Measurements from ENCODE around the gene CETP.

CETP gene

DNA sequence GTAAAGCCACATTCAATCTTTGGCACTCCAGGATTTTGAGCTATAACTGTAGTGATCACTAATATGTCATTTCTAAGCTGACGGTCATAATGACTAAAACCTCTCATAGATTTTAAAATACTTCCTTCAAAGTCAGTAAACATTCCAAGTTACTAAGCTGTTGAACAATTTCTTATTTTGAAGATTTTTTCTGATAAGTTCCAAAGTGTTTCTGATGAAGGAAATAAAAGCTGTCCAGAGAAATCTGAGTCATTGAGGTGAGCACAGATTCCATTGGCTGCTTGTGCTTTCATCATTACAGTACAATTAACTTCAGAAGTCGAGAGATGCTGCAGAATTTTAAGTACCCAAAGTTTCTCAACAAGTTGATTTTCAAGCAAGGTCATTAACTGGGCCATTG lies 51.5 kb downstream of the CETP start:
- H3K36me3 Mint-ChIP-seq = peaks cover 38% of the 10 kb centered on the region
- ATAC-seq (ENCODE audit: low read depth) (no peak), DNase-seq (ENCODE audit: low spot score in 2 of 2) (no peak)
- no peaks in the 10 kb centered on the region for H3K27me3 Mint-ChIP-seq
- no peak overlapping the region for H3K4me3 Mint-ChIP-seq
- peaks cover 44% of the 10 kb centered on the region for H3K4me1 Mint-ChIP-seq
- H3K9me3 Mint-ChIP-seq = no peaks in the 10 kb centered on the region
- H3K27ac Mint-ChIP-seq = peak overlapping the region; percentile 91

DNA sequence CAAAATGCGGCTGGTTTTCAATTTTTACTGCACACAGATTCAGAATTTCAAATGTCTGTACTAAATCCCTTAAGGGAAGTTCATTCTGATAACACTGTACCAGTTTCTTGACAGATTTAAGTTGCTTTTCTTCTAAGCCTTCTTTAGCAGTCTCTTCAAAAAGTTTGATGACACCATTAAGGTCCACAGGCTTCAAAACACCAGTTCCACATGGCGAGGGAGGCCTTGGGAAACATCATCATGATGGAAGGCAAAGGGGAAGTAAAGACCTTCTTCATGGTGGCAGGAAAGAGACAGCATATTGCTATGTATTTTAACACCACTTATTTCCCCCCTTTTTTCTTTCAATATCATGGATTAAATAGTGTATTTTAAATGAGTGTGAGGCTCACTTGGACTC lies 52.2 kb downstream of the CETP start:
- Mint-ChIP-seq H3K27me3 (no peaks in the 10 kb centered on the region), H3K9me3 (no peaks in the 10 kb centered on the region), H3K36me3 (peaks cover 43% of the 10 kb centered on the region), H3K4me3 (peak overlapping the region; percentile 34), H3K4me1 (peaks cover 46% of the 10 kb centered on the region), H3K27ac (peak overlapping the region; percentile 91)
- DNase-seq (ENCODE audit: low spot score in 2 of 2) (no peak), ATAC-seq (ENCODE audit: low read depth) (no peak)

DNA sequence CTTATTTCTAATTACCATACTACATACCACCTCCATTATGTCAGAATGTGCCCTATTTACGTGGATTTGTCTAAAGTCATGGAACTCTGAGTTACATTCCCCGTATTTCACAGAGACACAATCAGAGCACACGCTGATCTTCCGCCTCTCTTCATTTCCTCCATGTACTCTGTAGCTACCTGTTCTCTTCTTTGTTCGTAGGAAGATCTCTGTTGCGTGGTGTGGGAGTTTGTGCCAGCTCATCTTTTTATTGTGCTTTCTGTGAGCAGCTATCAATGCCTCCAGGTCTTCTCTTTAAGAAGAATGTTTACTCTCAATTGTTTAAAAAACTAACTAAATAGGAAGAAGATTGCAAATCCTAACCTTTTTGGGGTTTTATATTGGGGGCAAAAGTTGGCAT lies 54.6 kb downstream of the CETP start:
- peaks cover 60% of the 10 kb centered on the region for H3K36me3 Mint-ChIP-seq
- no peak overlapping the region for H3K4me3 Mint-ChIP-seq
- H3K4me1 Mint-ChIP-seq = peaks cover 39% of the 10 kb centered on the region
- H3K27ac Mint-ChIP-seq = peak overlapping the region; percentile 82
- no peak for DNase-seq (ENCODE audit: low spot score in 2 of 2)
- ATAC-seq (ENCODE audit: low read depth) = no peak
- H3K9me3 Mint-ChIP-seq = no peaks in the 10 kb centered on the region
- H3K27me3 Mint-ChIP-seq = no peaks in the 10 kb centered on the region

DNA sequence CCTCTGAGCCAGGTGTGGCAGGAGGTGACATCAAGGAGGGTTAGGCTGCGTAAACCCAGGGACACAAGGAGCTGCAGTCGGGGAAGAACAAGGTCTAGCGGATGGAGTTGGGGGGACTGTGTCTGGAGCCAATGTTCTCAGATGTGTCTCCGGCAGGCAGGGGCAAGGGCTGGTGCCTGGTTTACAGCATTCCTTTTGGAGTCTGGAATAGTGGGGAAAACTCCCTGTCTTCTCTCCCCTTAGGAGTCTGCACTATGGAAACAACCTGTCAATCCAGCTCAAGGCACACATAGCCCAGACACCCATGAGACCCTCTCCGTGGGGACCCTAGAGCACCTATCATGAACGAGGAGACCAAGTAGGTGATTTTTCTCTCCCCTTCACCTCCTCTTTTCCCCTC lies 55.1 kb downstream of the CETP start:
- H3K9me3 Mint-ChIP-seq = no peaks in the 10 kb centered on the region
- H3K36me3 Mint-ChIP-seq = peaks cover 64% of the 10 kb centered on the region
- no peaks in the 10 kb centered on the region for H3K27me3 Mint-ChIP-seq
- ATAC-seq (ENCODE audit: low read depth) = no peak
- peak overlapping the region; percentile 58 for H3K27ac Mint-ChIP-seq
- no peak overlapping the region for H3K4me3 Mint-ChIP-seq
- DNase-seq (ENCODE audit: low spot score in 2 of 2) = no peak
- H3K4me1 Mint-ChIP-seq = peaks cover 36% of the 10 kb centered on the region

DNA sequence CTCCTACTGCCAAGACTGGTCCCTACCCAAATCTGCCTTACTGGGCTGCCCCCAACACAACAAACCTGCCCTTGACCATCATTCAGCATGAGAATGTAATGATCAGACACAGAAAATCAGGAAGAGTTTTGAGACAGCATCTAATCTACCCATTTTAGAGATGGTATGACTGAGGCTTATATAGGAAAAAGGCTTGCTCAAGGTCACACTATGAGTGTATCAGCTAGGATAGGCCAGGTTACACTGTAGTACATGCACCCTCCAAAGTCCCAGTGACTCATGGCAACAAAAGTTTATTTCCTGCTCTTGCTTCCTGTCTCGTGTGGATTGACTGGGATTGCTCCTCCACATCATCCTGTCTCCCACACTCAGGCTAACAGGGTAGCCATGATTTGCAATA lies 55.5 kb downstream of the CETP start:
- Mint-ChIP-seq H3K27ac (peak overlapping the region; percentile 58), H3K4me1 (peaks cover 32% of the 10 kb centered on the region), H3K9me3 (no peaks in the 10 kb centered on the region), H3K27me3 (no peaks in the 10 kb centered on the region), H3K36me3 (peaks cover 61% of the 10 kb centered on the region), H3K4me3 (no peak overlapping the region)
- DNase-seq (ENCODE audit: low spot score in 2 of 2) (no peak), ATAC-seq (ENCODE audit: low read depth) (no peak)

DNA sequence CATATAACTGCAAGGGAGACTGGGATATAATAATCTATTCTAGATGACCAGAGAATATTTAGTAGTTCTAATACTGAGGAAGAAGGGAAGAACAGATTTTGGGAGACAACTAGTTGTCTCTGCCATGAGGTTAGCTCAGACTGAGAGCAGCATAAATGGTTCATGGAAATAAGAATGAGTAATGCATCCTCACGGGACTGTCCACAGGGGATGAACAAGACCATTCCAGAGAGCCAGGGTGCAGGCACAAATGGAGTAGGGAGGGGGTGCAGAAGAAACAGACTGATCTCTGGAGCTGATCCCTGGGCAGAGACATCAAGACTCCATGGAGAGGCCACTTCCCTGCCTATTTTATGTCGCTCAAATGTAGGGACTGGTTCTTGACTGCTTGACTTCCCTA lies 58.0 kb downstream of the CETP start:
- Mint-ChIP-seq H3K27ac (peak overlapping the region; percentile 72), H3K9me3 (no peaks in the 10 kb centered on the region), H3K36me3 (peaks cover 65% of the 10 kb centered on the region), H3K4me1 (peaks cover 27% of the 10 kb centered on the region), H3K4me3 (no peak overlapping the region), H3K27me3 (no peaks in the 10 kb centered on the region)
- ATAC-seq (ENCODE audit: low read depth) (no peak), DNase-seq (ENCODE audit: low spot score in 2 of 2) (no peak)

DNA sequence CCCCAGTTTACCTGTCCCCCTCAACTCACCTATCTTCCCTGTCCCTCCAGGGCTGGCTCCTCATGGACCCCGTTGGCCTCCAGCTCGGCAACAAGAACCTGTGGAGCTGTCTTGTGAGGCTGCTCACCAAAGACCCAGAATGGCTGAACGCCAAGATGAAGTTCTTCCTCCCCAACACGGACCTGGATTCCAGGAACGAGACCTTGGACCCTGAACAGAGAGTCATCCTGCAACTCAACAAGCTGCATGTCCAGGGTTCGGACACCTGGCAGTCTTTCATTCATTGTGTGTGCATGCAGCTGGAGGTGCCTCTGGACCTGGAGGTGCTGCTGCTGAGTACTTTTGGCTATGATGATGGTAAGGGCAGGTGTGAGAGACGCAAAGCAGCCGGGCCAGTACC lies 58.9 kb downstream of the CETP start:
- Mint-ChIP-seq H3K27ac (peak overlapping the region; percentile 72), H3K4me3 (no peak overlapping the region), H3K9me3 (no peaks in the 10 kb centered on the region), H3K4me1 (peaks cover 25% of the 10 kb centered on the region), H3K36me3 (peaks cover 64% of the 10 kb centered on the region), H3K27me3 (no peaks in the 10 kb centered on the region)
- ATAC-seq (ENCODE audit: low read depth) (no peak), DNase-seq (ENCODE audit: low spot score in 2 of 2) (no peak)

DNA sequence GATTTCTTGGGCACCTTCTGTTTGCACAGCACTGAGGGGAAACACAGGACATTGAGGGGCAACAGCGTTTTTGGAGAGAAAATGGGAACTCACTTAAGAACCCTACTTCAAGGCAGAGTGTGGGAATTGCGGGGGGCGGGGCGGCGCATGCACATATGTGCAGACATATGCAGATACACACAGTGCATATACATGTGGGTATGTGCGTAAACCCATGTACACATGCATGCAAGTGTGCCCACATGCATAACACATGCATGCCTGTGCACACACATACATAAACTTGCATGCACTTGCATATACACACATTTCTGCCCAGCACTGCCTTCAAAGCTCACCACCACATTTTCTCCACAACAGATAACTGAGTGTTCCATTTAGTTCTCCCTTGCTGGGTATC lies 60.0 kb downstream of the CETP start:
- DNase-seq (ENCODE audit: low spot score in 2 of 2) (no peak), ATAC-seq (ENCODE audit: low read depth) (no peak)
- H3K4me1 Mint-ChIP-seq = peaks cover 26% of the 10 kb centered on the region
- H3K27ac Mint-ChIP-seq = peak overlapping the region; percentile 72
- no peak overlapping the region for H3K4me3 Mint-ChIP-seq
- H3K9me3 Mint-ChIP-seq = no peaks in the 10 kb centered on the region
- peaks cover 62% of the 10 kb centered on the region for H3K36me3 Mint-ChIP-seq
- no peaks in the 10 kb centered on the region for H3K27me3 Mint-ChIP-seq

DNA sequence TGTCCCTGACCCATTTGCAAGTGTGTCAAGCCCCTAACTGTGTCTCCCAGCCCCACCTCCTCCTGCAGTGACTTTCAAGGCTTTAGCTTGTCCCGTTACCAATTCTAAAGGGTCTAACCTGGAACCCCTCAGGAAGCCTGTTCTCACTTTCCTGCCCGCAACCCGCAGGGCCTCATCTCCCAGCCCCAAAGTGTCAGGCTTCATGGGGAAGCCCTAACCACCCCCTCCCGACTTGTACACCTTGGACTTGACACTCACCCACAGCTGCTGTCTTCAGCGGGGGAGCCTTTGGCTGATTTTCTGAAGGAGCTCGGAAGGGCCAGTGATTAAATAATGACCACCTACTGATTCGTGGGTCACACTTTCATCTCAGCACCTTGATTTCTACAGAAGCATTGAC lies 60.7 kb downstream of the CETP start:
- no peak overlapping the region for H3K27ac Mint-ChIP-seq
- no peak for ATAC-seq (ENCODE audit: low read depth)
- H3K4me3 Mint-ChIP-seq = no peak overlapping the region
- no peaks in the 10 kb centered on the region for H3K9me3 Mint-ChIP-seq
- H3K36me3 Mint-ChIP-seq = peaks cover 62% of the 10 kb centered on the region
- no peaks in the 10 kb centered on the region for H3K27me3 Mint-ChIP-seq
- DNase-seq (ENCODE audit: low spot score in 2 of 2) = no peak
- H3K4me1 Mint-ChIP-seq = peaks cover 29% of the 10 kb centered on the region

DNA sequence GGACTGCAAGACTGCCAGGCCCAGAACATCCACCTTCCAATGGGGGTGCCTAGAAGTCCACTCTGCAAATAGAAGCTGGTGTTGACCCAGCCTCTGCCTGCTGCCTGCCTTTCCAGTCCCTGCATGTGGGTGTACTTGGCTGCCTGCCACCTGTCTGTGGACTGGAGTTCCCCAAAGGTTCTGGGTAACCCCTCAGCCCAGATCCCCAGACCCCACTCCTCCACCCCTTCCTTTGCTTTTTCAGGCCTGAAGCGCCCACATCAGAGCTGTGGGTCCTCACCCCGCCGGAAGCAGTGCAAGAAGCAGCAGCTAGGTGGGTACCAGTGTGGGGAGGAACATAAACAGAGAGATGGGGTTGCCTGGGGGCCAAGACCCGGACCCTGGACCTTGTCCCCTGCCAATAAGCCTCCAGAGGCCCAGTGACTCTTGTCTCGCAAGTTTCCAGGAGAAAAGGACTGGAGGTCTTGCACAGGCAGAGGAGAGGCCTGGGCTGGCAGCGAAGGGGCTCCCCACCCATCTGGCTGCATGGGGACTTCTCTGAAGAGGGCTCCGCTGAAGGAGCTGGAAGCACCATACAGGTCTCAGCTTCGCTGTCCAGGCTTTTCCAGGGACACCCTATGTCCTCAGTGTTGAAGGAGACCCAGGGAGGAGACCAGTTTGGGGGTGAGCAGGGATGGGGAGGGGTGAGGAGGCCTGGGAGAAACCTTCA lies 61.9 kb downstream of the CETP start:
- ATAC-seq (ENCODE audit: low read depth) (peak; percentile 57), DNase-seq (ENCODE audit: low spot score in 2 of 2) (no peak)
- no peak overlapping the region for H3K27ac Mint-ChIP-seq

DNA sequence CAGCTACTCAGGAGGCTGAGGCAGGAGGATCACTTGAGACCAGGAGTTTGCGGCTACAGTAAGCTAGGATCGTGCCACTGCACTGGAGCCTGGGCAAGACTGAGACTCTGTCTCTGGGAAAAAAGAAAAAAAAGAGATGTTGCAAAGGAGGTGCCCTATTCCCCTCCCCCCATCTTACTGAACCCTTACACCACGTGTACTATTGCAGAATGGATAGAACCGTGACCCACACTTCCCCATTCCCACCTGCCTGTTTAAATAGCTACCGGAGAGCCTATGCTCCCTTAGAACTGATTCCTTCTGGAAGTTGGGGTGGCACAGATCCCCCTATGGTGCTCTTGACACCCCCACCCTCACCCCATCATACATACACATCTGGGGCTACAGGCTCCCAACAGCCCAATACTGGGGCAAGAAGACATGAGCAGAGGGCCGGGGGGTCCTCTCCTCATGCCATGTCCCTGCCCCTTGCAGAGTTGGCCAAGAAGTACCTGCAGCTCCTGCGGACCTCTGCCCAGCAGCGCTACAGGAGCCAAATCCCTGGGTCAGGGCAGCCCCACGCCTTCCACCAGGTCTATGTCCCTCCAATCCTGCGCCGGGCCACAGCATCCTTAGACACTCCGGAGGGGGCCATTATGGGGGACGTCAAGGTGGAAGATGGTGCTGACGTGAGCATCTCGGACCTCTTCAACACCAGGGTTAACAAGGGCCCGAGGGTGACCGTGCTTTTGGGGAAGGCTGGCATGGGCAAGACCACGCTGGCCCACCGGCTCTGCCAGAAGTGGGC lies 63.3 kb downstream of the CETP start:
- peaks cover 43% of the 10 kb centered on the region for H3K36me3 Mint-ChIP-seq
- peaks cover under 1% of the 10 kb centered on the region for H3K9me3 Mint-ChIP-seq
- H3K27ac Mint-ChIP-seq = peak overlapping the region; percentile 76
- H3K4me1 Mint-ChIP-seq = peaks cover 35% of the 10 kb centered on the region
- DNase-seq (ENCODE audit: low spot score in 2 of 2) (no peak), ATAC-seq (ENCODE audit: low read depth) (no peak)
- no peak overlapping the region for H3K4me3 Mint-ChIP-seq
- H3K27me3 Mint-ChIP-seq = no peaks in the 10 kb centered on the region

More for the DNA sequence above, 61.9 kb downstream of the CETP start:
- no peaks in the 10 kb centered on the region for H3K9me3 Mint-ChIP-seq
- peaks cover 32% of the 10 kb centered on the region for H3K4me1 Mint-ChIP-seq
- H3K4me3 Mint-ChIP-seq = no peak overlapping the region
- no peaks in the 10 kb centered on the region for H3K27me3 Mint-ChIP-seq
- peaks cover 54% of the 10 kb centered on the region for H3K36me3 Mint-ChIP-seq

DNA sequence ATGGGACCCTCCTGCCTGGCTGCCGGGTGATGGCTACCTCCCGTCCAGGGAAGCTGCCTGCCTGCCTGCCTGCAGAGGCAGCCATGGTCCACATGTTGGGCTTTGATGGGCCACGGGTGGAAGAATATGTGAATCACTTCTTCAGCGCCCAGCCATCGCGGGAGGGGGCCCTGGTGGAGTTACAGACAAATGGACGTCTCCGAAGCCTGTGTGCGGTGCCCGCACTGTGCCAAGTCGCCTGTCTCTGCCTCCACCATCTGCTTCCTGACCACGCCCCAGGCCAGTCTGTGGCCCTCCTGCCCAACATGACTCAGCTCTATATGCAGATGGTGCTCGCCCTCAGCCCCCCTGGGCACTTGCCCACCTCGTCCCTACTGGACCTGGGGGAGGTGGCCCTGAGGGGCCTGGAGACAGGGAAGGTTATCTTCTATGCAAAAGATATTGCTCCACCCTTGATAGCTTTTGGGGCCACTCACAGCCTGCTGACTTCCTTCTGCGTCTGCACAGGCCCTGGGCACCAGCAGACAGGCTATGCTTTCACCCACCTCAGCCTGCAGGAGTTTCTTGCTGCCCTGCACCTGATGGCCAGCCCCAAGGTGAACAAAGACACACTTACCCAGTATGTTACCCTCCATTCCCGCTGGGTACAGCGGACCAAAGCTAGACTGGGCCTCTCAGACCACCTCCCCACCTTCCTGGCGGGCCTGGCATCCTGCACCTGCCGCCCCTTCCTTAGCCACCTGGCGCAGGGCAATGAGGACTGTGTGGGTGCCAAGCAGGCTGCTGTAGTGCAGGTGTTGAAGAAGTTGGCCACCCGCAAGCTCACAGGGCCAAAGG lies 64.4 kb downstream of the CETP start:
- peak overlapping the region; percentile 67 for H3K27ac Mint-ChIP-seq
- DNase-seq (ENCODE audit: low spot score in 2 of 2) (no peak), ATAC-seq (ENCODE audit: low read depth) (no peak)
- H3K27me3 Mint-ChIP-seq = no peaks in the 10 kb centered on the region
- peaks cover 39% of the 10 kb centered on the region for H3K36me3 Mint-ChIP-seq
- H3K4me1 Mint-ChIP-seq = peaks cover 38% of the 10 kb centered on the region
- H3K9me3 Mint-ChIP-seq = peaks cover 4% of the 10 kb centered on the region
- H3K4me3 Mint-ChIP-seq = no peak overlapping the region

DNA sequence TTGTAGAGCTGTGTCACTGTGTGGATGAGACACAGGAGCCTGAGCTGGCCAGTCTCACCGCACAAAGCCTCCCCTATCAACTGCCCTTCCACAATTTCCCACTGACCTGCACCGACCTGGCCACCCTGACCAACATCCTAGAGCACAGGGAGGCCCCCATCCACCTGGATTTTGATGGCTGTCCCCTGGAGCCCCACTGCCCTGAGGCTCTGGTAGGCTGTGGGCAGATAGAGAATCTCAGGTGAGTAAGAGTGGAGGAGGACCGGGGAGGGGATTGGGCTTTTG lies 65.0 kb downstream of the CETP start:
- DNase-seq (ENCODE audit: low spot score in 2 of 2) (no peak), ATAC-seq (ENCODE audit: low read depth) (no peak)
- peaks cover 4% of the 10 kb centered on the region for H3K9me3 Mint-ChIP-seq
- peaks cover 39% of the 10 kb centered on the region for H3K36me3 Mint-ChIP-seq
- H3K27me3 Mint-ChIP-seq = no peaks in the 10 kb centered on the region
- H3K27ac Mint-ChIP-seq = peak overlapping the region; percentile 67
- H3K4me1 Mint-ChIP-seq = peaks cover 38% of the 10 kb centered on the region
- H3K4me3 Mint-ChIP-seq = no peak overlapping the region

DNA sequence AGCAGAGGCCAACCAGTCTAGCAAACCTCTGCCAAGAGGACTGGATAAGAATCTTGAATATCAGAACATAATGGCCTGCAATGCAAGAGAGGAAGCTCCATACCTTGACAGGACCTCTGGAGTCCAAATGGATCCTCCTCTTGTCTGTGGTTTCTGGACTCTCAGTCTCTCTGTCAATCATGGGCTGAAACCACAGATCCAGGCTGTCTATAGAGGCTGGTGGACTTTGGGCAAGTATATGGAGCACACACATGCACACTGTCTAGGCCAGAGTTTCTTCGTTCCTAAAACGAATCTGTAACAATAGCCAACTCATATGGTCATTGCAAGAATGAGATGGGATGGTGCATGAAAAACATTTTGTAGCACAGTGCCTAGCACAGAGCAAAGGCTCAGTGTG lies 65.3 kb downstream of the CETP start:
- Mint-ChIP-seq H3K4me3 (no peak overlapping the region), H3K27me3 (no peaks in the 10 kb centered on the region), H3K36me3 (peaks cover 42% of the 10 kb centered on the region), H3K4me1 (peaks cover 38% of the 10 kb centered on the region), H3K27ac (peak overlapping the region; percentile 67), H3K9me3 (peaks cover 4% of the 10 kb centered on the region)
- no peak for DNase-seq (ENCODE audit: low spot score in 2 of 2)
- ATAC-seq (ENCODE audit: low read depth) = no peak

Data from memory B cell (primary cell).